NCI-H2081 (cell line): ENCODE measurements around the gene ZP3.
"Not testable (repeated sequence)": the region's sequence is repeated elsewhere in the genome, so short reads cannot be mapped to it uniquely, and the experiment has no call there.

ENCODE experiments used
- DNase-seq, 2 experiments: peaks; one replicate each; lab custom pipeline; 2025; lab: John Stamatoyannopoulos, UW

The ZP3 gene

GRCh38 chr7:76424413-76425111 is at the start of gene ZP3:
Gene ZP3 (plus strand): TSS chr7:76424950. CDS start chr7:76424965, 15 bp downstream.
- no peak for DNase-seq

DNA sequence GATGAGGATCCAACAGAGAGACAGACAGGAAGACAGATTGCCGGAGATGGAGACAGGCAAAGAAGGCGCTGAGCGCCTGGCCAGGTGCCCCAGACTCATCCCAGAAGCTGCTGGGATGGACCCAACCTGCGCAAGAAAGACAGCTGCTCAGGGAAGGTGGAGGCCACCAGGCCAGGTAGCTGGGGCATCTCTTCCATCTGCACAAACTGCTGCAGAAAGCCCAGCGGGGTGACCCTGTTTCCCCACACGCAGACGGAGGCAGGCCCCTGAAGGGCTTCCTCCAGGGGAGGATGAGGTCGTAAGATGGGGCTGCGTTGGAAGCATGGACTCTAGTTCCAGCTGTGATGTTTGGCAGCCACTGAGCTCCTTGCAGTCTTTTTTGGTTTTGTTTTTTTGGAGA is 49.5 kb upstream of the ZP3 start:
- DNase-seq, result no peak

- no peak for DNase-seq
These were observed 47.4 kb upstream of the ZP3 start for GRCh38 chr7:76377186-76377918.

DNA sequence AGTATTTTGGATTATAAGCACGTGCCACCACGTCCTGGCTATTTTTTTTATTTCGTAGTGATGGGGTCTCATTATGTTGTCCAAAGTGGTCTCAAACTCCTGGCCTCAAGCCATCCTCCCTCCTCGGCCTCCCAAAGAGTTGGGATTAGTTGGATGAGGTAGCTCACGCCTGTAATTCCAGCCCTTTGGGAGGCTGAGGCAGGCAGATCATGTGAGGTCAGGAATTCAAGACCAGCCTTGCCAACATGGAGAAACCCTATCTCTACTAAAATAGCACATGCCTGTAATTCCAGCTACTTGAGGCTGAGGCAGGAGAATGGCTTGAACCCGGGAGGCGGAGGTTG is 44.2 kb upstream of the ZP3 start:
- DNase-seq, result no peak

- no peak for DNase-seq
These were observed 42.9 kb upstream of the ZP3 start for GRCh38 chr7:76381814-76382213.

- DNase-seq, result no peak
These were observed 41.4 kb upstream of the ZP3 start for GRCh38 chr7:76383089-76383944.

DNA sequence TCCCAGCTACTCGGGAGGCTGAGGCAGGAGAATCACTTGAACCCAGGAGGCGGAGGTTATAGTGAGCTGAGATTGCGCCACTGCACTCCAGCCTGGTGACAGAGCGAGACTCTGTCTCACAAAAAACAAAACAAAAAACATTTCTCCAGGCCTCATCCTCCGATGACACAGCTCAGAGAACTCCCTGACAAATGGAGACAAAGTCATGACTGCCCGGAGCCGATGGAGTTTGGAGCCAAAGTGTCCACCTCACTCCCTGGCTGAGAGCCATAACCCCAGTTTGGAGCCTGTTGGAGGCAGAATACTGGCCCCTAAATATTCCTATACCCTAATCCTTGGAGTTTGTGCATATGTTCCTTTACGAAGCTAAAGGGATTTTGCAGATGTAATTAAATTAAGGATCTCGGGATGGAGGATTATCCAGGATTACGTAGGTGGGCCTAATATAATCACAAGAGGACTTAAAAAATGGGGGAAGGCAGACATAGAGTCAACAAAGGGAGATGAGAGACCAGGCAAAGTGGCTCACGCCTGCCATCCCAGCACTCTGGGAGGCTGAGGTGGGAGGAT is 38.0 kb upstream of the ZP3 start:
- no peak for DNase-seq

GRCh38 chr7:76387789-76388188 is 37.0 kb upstream of the ZP3 start:
- not testable (repeated sequence) for DNase-seq

GRCh38 chr7:76390092-76390491 is 34.7 kb upstream of the ZP3 start:
- no peak for DNase-seq

DNA sequence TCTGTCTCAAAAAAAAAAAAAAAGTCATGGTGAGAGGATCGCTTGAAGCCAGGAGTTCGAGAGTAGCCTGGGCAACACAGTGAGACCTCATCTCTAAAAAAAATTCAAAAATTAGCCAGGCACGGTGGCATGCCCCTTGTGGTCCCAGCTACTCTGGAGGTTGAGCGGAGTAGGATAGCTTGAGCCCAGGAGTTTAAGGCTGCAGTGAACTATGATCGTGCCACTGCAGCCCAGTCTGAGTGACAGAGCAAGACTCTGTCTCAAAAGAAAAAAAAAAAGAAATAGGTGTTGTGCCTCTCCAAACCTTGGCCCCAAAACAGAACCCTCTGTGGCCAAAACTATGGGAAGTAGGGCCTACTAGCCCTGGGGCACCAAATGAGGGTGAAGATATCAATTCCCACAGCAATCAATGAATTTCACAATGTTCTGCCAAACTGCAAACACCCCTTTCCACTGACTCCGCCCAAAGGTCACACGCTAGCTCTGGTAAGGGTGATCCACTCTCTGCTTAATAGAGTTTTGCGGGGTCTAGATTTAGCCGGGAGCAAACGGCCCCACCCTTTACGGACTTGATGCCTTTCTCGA is 32.1 kb upstream of the ZP3 start:
- no peak for DNase-seq

DNA sequence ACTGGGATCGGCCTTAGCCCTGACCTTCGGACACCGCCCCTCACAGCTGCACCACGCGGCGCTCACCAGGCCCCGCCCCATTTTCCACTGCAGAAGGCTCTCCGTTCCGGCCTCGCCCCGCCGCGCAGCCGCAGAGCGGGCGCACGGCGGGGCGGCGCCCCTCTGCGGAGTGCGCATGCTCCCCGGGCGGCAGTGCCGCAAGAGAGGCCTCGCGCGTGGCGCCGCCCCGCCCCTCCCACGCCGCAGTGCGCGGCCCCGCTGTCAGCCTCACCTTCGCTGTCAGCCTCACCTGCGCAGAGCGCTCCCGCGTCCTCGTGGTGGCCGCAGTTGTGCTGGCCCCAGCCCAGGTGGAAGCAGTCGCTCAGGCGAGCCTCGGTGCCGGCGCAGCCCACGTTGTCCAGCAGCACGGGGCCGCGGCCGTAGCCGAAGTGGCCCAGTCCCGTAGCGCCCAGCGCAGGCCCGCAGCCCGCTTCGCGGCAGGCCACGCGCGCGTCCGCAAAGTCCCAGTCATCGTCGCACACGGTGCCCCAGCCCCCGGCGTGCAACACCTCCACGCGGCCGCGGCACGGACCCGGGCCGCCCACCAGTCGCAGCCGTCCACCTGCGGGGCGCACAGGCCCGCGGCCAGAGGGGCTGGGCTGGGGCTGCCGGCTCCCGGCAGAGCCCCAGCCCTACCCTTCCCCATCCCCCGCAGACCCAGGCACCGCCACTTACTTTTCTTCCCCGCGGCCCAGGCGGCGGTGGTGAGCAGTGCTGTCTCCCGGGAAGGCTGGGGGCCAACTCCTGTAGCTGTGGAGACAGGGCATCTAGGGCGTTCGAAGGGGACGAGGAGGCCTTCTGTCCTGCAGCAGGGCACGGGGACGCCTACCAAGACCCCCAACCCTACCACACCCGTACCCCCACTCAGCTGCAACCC is 31.4 kb upstream of the ZP3 start:
- DNase-seq, result peak; percentile 92 to 94

- no peak for DNase-seq
These were observed 29.8 kb upstream of the ZP3 start for GRCh38 chr7:76394957-76395356.

GRCh38 chr7:76395605-76395964 is 29.2 kb upstream of the ZP3 start:
- DNase-seq, result not testable (repeated sequence)

- peak; percentile 23 to 55 for DNase-seq
These were observed 28.6 kb upstream of the ZP3 start for GRCh38 chr7:76395965-76396726.

- no peak for DNase-seq
These were observed 27.9 kb upstream of the ZP3 start for GRCh38 chr7:76396864-76397263.

DNA sequence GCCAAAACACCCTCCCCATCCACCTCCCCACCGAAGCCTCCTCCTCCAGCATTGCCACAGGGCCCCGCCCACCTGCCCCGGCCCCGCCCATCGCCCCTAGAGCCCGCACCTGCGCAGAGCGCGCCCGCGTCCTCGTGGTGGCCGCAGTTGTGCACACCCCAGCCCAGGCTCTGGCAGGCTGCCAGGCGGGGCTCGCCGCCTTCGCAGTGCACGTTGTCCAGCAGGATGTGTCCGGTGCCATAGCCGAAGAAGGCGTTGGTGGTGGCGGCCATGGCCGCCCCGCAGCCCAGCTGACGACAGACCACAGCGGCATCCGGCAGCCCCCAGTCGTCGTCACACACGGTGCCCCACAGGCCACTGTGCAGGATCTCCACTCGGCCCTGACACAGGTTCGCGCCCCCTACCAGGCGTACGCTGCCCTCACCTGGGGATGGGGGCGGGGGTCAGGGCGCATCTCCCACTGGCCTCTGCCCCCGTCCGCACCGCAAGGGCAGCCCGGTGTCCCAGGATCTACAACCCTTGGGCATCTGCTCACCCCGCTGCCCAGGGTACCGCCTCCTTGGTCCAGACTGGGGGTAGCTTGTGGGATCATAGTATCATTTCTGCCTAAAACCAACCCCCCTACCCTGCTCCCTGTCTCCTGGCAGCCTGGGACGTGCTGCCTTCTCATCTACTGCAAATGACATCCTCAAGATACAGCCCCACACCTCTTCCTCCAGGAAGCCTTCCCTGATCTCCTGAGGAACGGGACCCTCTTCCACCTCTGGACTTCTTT is 27.2 kb upstream of the ZP3 start:
- peak; percentile 81 to 86 for DNase-seq

- DNase-seq, result no peak
These were observed 24.5 kb upstream of the ZP3 start for GRCh38 chr7:76400248-76400647.

GRCh38 chr7:76403097-76403496 is 21.7 kb upstream of the ZP3 start:
- DNase-seq, result not testable (repeated sequence)

DNA sequence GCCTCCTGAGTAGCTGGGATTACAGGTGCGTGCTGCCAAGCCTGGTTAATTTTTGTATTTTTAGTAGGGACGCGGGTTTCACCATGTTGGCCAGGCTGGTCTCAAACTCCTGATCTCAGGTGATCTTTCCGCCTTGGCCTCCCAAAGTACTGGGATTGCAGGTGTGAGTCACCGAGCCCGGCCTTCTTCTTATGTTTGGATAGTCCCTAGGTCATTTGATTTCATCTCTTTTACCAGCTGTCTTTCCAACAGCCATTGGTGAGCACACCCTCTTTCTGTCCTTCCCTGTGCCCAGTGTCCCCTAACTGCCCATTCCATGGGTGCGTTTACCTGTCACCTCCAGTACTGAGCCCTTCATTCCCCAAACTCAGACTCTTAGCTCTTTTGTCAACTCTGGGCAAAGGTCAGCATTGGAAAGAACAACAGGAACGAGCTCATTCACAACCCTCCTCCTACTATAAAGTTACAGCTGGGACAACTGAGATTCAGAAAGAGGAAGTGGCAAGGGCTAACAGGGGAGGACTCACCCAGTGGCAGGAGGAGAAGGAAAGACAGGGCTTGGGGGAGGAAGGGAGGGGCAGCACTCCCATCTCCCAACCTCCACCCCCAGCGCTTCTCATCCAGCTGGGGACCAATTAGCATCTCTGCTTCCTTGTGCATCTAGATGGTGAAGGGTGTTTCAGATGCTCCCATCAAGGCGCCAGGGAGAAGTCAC is 20.8 kb upstream of the ZP3 start:
- DNase-seq, result no peak
